Stimulated activated CD8-positive, alpha-beta memory T cell treated with anti-CD3 and anti-CD28 coated beads, Interleukin-15, amount 100 ng/mL, for 1 hour (primary cell): ENCODE data around the gene PSMD14.

Source experiments
- DNase-seq: peaks from one replicate; pipeline ENCODE4 v3.0.0-alpha.2; 2020; ENCODE audit warnings: low read depth

Gene PSMD14

DNA sequence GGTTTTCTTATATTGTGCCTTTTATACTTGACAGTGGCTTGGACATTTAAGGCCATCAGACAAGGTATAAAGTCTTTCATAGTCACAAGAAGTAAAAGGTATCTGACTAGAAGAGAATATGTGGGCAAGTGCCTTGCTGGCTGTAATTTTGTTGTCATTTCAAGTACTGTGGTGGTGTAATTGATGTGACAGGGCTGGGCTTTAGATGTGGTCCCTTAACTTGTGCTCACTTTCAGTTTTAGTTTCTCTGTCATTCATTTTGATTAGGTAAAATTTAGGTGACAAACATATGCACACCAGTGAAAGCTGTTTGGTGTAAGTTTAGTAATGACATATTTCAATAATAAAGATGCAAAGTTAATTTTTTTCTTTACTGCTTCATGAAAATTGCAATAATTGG, 76.6 kb downstream of the PSMD14 start:
- DNase-seq: no peak

DNA sequence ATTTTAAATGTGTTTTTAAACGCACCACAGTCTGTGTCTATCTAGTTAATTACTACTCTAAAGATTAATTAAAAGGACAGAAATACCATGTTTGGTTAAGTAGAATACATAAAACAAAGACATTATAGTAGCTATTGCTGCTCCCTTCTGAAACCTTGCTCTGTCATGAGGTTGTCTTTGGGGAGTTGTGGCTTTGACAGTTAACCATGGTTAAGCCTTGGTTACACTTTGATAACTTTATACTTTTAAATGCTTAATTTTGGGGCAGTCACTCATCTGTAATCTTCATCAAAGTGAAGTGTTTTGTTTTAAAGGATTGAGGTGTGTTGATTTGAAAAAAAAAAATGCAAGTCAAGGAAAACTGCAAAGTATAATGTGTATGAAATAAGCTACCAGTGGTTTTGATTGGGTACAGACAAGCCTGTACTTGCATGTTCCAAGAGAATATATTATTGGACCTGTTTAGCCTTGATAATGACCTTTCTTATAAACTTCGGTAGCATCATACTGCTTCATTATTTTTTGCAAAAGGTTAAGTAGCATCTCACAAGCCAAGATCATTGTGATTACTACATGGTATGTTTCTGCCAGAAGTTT, 78.1 kb downstream of the PSMD14 start:
- DNase-seq: no peak

DNA sequence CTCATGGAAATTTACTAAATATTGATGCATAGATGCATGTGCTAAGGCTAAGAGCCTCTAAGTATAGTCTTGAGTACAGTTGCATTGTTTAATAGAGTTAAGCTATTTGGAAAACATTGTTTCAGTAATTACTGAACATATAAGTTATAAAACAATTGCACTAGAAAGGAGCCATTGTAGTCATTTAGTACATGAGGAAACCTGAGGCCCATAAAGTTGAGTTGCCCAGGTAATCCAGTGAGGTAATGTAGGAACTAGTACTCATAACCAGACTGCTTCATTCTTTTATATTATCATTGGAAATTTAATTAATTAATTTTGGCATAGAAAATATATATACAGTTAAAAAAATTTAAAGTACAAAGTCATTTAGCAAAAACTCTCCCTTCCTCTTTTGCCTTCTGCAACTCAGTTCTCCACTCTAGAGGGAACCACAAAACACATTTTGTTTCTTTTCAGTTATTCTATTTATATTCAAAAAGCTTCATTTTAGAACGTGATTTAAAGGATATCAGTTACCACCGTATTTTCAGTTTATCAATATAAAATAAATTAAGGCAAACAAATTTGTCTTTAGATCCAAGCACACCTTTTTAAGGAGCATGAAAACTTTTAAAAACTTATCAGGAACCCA, 80.0 kb downstream of the PSMD14 start:
- no peak for DNase-seq

DNA sequence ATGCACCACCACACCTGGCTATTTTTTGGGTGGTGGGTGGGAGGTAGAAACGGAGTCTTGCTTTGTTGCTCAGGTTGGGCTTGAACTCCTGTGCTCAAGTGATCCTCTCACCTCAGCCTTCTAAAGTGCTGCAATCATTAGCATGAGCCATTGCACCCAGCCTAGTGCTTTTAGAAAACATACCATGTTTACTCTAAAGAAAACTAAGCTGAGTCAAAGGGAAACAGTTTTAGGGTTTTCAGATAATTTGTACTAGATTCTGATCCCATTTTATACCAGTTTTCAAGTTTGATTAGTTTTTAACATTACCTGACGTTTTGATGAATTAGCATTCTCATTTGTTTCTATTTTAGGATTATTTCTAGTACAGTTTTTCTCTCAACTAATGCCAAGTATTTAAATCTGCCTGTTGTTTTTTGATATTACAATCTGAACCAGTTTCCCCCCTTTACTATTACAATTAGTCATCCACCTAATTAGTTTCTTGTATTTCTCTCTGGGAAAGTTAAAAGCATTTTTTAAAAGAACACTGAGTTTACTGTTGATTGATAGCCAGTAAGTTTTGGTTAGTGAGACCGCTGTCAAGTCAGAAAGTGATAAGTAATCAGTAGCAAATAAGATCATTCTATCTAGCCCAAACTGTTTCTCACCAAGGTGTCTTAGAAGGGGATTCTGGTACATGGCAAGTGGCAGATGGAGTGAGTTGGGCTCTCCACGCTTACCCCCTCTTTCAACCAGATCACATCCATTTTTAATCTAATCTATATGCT, 83.7 kb downstream of the PSMD14 start:
- no peak for DNase-seq

DNA sequence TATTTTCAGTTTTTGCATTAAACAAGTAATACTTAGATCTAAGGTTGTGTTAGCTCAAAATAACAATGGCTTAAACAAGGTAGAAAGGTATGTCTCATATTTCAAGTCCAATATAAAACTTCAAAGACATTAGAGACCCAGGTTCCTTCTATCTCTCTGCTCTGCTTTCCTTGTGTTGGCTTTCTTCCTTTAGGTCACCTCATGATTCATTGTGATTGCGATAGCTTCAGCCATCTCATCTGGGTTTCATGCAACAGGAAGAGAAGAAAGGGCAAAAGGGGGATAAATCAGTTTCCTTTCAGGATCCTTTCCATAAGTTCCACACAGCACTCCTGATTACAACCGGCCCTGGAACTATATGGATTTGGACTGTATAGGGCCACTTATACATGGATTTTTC, 91.9 kb downstream of the PSMD14 start:
- DNase-seq: no peak

DNA sequence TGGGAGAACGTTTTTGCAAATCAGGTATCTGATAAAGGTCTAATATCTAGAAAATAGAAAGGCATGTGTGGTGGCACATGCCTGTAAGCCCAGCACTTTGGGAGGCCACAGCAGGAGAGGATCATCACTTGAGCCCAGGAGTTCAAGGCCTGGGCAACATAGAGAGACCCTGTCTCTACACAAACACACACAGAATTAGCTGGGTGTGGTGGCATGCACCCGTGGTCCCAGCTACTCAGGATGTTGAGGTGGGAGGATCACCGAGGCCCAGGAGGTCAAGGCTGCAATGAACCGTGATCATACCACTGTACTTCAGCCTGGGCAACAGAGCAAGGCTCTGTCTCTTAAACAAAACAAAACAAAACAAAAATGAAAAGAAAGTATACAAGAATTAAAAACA, 94.1 kb downstream of the PSMD14 start:
- no peak for DNase-seq

DNA sequence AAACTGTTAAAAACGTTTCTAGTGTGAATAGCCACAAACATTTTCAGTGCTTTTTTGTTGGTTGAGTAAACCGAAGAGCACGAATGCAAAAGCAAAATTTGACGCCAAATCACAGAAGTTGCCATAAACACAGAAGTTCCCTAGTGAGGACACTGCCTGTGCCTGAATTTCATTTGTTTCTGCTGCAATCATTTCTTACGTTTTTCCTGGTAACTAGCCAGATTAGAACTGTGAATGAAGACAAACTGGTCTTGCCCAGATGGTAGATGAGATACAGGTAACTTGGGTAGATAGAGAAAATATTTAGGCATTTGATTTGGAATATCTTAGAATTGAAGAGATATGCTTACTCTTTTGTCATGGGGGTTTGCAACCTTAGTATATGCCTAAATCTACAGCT, 98.1 kb downstream of the PSMD14 start:
- DNase-seq: no peak

DNA sequence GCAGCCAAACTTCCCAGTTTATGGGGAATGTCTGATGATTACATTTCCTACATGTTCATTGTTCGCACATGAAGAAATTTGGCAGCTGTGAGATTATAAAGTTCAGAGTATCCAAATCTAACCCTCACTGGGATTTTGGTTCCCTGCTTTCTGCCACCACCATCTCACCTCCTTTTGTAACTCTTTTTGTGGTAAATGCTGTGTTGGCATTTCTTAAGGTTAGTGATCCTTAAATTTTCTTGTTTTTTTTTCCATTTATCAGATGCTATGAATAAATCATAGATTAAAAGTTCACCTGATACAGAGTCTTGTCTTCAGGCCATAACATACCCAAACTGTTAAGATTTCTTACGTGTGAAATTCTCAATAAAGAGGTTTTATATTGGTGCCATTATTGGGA, 99.4 kb downstream of the PSMD14 start:
- no peak for DNase-seq

DNA sequence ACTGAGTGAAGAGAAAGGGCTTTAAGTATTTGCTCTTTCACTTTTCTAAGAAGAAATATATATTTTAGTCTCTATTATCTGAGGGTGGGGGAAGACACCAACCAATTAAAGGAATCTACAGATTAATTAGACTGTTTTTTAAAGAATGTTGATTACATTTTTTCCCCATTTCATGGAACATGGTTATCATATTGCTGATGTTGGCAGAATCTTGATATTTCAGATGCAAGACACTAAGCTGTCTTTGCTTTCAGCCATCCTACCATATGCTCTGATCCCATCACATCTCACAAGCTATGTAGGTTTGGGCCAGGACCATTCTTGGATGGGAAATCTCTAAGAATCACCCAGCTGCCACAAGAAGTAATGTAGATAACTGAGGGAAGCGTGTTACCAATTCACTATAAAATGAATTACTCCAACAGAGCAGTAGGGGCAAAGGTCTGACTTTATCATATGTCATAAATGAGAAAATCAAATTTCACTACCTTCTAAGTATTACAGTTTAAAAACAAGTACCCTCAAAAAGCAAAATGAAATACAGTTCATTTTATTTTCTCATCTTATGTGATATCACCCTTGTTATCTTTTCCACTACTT, 101.2 kb downstream of the PSMD14 start:
- no peak for DNase-seq

DNA sequence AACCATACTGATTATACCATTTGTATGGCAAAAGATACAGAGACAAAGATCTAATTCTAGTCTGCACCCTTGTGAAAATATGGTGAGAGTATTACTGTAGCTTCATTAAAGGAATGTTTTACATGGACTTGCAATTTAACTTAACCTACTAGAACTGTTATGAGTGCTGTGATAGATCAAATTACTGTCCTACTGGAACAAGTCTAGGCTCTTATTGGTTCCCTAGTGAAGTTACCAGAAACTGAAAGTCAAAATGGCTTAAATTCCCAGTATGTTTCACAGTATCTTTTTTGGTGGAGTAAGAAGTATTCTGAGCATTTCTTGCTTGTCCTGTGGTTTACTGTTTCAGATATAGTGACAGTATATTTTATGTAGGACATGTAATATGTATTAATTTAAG, 104.1 kb downstream of the PSMD14 start:
- DNase-seq: no peak

DNA sequence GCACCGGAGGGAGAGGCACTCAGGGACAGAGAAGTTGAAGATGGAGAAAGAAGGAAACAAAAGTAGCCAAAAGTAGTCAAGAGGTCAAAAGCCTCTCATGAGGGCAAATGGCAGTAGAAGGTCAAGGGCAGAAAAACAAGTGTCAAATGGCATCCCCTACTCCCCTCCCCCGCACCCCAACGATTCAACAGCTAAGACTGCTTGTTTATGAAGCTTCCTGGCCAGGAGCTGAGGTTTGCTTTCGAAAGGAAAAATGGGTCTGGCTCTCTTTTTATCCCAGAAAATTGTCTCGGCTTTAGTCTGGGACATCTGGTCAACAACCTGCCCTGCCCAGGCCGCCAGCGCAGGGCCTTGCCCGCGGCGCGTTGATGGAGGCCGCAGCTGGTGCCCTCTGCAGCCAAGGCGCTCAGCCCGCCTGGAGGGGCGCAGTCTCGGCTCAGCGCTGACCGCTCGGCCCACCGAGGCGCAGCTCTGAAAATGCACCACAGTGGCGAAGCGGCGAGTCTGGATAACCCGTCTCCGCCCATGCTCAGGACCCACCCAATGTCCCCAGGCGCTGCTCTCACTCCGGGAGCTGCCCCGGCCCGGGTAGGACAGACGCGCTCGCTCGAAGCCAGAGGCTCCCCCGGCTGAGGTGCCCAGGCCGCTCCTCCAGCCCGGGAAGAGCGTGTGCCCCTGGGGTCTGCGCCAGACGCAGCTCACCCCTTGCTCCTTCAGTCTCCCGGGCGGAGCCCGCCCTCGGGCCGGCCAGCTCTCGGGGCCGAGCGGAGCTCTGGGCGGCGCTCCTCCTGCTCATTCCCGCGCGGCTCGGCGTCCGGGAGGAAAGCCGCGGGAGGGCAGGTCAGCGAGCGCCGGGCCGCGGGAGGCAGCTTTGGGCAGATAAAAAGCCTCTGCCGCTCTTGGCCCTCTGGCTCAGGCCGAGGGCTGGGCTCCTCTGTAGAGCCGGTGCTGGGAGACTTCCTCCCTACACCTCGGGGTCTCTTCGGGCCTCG, 106.1 kb downstream of the PSMD14 start:
- no peak for DNase-seq

DNA sequence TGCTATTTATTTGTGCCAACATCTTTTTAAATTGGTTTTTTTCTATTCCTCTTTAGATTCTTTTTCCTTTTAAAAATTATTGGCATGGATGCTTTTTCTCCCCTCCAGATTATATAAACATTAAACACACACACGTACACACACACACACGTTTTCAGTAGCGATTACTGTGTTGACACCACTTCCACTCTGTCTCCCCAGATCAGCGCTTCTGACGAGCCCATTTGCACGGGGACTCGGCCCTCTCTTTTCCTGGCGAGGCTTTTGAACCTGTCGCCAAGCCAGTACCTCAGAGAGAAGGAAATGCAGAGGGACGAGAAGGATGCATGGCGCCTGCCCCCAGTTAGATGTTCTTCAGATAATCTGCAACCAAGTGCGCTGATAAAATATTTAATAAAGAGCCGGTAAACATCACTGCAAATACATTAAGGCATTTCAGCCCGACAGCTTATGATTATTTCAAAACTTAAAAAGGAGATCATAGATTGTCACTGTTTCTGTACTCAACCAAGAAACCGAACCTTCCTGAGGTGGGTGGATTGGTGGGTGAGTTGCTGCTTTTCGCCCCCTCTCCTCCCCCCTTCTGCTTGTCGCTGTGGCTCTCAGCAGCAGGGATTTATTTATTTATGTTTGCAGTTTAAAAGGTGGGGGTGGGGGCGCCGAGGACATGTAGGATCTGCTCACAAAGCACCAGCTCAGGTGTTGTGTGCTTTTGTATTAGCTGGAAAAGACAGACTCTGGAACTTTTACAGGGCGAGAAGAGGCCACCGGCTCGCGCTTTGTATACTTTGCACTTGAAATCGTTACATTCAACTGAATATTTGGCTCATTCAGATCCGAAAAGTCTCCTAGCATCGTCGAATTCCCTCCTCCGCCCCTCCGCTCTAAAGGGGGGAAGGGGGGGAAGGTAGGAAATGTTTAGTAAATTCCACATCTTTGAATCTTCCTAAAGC, 107.1 kb downstream of the PSMD14 start:
- no peak for DNase-seq

DNA sequence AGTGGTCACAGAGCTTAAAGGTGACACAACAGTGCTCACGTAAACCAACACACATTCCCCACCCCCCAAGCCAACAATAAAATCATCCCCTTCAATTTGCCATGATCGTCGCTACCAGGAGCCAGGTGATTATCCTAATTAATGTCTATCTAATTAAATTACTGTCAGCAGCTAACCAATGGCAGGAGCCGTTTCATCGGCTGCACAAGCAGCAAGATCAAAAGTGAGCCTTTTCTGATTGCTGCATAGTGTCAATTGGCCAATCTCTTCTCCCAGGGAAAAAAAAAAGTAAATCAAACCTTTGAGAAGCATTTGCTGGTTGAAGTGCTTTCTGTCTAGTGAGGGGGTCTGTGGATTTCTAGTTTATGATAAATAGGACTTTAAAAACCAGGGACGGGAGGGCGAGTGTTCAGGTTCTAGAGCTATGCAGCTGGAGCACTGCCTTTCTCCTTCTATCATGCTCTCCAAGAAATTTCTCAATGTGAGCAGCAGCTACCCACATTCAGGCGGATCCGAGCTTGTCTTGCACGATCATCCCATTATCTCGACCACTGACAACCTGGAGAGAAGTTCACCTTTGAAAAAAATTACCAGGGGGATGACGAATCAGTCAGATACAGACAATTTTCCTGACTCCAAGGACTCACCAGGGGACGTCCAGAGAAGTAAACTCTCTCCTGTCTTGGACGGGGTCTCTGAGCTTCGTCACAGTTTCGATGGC, 107.9 kb downstream of the PSMD14 start, which contains the start of gene TBR1:
Gene TBR1 (plus strand): TSS at position 311 of the 721 bp plus-strand sequence. CDS start 114 bp downstream, at position 425.
- DNase-seq: no peak

DNA sequence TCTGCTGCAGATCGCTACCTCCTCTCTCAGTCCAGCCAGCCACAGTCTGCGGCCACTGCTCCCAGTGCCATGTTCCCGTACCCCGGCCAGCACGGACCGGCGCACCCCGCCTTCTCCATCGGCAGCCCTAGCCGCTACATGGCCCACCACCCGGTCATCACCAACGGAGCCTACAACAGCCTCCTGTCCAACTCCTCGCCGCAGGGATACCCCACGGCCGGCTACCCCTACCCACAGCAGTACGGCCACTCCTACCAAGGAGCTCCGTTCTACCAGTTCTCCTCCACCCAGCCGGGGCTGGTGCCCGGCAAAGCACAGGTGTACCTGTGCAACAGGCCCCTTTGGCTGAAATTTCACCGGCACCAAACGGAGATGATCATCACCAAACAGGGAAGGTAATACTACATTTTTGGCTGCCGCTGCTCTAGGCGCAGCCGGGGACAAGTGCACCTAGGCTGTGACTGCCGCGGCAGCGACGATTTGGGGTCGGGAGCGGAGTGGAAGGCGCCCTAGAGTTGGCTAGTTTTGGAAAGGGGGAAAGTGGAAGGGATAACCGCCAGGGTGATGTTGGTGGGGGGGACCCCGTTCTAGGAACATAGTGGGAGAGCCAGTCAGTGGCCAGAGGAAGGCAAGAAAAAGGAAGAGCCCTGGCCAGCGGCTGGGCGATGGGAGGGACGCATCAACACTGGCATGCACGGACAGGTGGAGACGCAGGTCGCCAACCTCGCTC, 108.6 kb downstream of the PSMD14 start:
- no peak for DNase-seq

DNA sequence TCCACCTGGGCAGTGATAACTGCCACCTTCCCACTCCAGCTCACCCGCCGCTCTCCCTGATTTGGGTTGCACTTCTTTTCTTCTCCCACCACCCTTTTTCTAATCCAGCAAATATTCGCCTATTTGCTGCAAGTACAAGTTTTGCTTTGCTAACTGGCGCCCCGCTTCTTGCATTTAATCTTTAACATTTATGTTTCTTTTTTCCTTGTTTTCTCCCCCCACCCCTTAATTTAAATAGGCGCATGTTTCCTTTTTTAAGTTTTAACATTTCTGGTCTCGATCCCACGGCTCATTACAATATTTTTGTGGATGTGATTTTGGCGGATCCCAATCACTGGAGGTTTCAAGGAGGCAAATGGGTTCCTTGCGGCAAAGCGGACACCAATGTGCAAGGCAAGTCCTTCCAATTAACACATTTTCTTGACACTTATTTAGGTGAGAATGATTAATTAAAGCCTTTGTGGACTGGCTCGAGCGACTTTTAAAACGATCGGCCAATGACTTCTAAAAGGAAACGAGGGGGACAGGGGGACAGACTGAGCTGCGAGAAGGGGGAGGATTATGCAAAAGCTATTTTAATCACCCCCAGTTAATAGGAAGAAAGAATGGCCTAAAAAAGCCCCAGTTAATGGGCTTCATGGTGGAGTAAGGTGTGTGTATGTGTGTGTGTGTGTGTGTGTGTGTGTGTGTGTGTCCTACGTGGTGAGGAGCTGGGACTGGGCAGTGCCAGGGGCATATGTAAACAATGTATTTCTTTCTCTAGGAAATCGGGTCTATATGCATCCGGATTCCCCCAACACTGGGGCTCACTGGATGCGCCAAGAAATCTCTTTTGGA, 109.4 kb downstream of the PSMD14 start:
- DNase-seq: no peak

DNA sequence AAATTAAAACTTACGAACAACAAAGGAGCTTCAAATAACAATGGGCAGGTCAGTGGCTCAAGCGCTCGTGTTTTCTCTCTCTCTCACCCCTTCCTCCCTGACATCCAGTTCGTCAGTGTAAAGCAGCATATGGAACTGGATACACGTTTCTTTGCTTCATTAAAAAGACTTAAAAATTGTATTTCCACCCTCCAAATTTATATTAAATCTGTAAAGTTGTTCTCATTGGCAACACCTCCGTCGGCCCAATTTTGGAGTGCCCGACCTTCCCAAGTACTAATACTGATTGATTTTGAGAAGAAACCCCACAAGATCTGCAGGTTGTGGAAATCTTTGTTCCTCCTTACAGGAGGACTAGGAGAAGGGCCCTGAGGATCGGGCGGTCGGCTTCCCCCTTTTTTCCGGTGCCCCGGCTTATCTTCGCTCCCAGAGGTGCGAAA, 110.1 kb downstream of the PSMD14 start:
- no peak for DNase-seq

DNA sequence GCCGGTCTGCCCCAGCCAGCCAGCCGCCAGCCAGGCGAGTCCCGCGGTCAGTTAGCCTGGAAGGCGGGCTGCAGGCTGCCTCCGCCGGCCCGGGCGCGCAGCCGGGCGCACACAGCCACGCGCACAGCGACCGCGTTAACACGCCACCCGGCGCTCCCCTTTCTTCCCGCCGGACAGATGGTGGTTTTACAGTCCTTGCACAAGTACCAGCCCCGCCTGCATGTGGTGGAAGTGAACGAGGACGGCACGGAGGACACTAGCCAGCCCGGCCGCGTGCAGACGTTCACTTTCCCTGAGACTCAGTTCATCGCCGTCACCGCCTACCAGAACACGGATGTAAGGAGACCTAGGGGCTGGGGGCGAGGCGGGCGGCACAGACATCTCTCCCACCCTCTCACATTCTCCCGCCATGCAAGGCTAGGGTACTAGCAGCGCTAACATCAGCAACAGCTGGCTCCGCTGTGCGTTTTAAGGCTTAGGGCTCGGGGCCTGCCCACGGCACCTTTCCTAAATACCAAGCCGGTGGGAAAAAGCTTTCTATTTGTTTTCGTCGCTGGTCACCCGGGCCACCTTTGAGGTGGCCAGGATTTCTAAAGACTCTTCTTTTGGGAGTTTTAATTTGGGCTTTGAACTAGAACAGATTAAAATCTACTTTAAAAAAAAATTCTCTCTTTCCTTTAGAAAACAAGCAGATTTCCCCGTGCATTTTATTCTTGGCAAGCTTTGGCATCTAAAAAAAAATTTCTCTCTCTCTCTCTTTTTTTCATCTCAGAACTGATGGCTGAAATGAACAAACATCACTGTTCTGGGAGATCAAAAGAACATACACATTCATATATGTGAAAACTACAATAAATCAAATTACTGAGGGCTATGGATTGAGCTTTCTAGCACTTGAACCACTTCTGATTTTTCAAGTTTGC, 110.8 kb downstream of the PSMD14 start:
- DNase-seq: no peak
